ENCODE measurements around the gene NPEPL1.
"Not testable (repeated sequence)": the region's sequence is repeated elsewhere in the genome, so short reads cannot be mapped to it uniquely, and the experiment has no call there.

Gene NPEPL1

GRCh38 chr20:58715391-58715800, 22.8 kb downstream of the NPEPL1 start:
- no peak for DNase-seq

- no peak for DNase-seq
These were observed 23.3 kb downstream of the NPEPL1 start for GRCh38 chr20:58715801-58716475.

- no peak for DNase-seq
These were observed 24.1 kb downstream of the NPEPL1 start for GRCh38 chr20:58716476-58717277.

GRCh38 chr20:58717278-58718091, 24.9 kb downstream of the NPEPL1 start:
- DNase-seq: no peak

GRCh38 chr20:58718121-58718563, 25.5 kb downstream of the NPEPL1 start:
- DNase-seq: no peak

- DNase-seq: no peak
These were observed 26.1 kb downstream of the NPEPL1 start for GRCh38 chr20:58718729-58719128.

- no peak for DNase-seq
These were observed 26.7 kb downstream of the NPEPL1 start for GRCh38 chr20:58719258-58719657.

- DNase-seq: no peak
These were observed 27.4 kb downstream of the NPEPL1 start for GRCh38 chr20:58719971-58720371.

- no peak for DNase-seq
These were observed 28.3 kb downstream of the NPEPL1 start for GRCh38 chr20:58720890-58721289.

- no peak for DNase-seq
These were observed 29.6 kb downstream of the NPEPL1 start for GRCh38 chr20:58721951-58722778.

- no peak for DNase-seq
These were observed 30.5 kb downstream of the NPEPL1 start for GRCh38 chr20:58722877-58723627.

GRCh38 chr20:58723628-58723984, 31.0 kb downstream of the NPEPL1 start:
- DNase-seq: no peak

GRCh38 chr20:58726156-58726555, 33.6 kb downstream of the NPEPL1 start:
- not testable (repeated sequence) for DNase-seq

- no peak for DNase-seq
These were observed 38.6 kb downstream of the NPEPL1 start for GRCh38 chr20:58731192-58731591.

- DNase-seq: no peak
These were observed 44.6 kb downstream of the NPEPL1 start for GRCh38 chr20:58737198-58737597.

- no peak for DNase-seq
These were observed 48.0 kb downstream of the NPEPL1 start for GRCh38 chr20:58740356-58741308.

GRCh38 chr20:58741384-58741783, 48.8 kb downstream of the NPEPL1 start:
- DNase-seq: no peak

GRCh38 chr20:58742668-58743566, 50.3 kb downstream of the NPEPL1 start:
- DNase-seq: no peak

GRCh38 chr20:58743929-58744534, 51.4 kb downstream of the NPEPL1 start:
- no peak for DNase-seq
